Measurements from ENCODE around the gene ITGA7. TPM values are rescaled to one million over a fixed set of nuclear protein-coding genes. Genes with fewer than 3 reads are reported as not detected.
A peak's percentile ranks its signal among the peaks of the same experiment; 100 is the strongest.

ITGA7 gene
- polyA plus RNA-seq, 1 of the 3 experiments (the other 2 are of a cell fraction), result 19.7 TPM

DNA sequence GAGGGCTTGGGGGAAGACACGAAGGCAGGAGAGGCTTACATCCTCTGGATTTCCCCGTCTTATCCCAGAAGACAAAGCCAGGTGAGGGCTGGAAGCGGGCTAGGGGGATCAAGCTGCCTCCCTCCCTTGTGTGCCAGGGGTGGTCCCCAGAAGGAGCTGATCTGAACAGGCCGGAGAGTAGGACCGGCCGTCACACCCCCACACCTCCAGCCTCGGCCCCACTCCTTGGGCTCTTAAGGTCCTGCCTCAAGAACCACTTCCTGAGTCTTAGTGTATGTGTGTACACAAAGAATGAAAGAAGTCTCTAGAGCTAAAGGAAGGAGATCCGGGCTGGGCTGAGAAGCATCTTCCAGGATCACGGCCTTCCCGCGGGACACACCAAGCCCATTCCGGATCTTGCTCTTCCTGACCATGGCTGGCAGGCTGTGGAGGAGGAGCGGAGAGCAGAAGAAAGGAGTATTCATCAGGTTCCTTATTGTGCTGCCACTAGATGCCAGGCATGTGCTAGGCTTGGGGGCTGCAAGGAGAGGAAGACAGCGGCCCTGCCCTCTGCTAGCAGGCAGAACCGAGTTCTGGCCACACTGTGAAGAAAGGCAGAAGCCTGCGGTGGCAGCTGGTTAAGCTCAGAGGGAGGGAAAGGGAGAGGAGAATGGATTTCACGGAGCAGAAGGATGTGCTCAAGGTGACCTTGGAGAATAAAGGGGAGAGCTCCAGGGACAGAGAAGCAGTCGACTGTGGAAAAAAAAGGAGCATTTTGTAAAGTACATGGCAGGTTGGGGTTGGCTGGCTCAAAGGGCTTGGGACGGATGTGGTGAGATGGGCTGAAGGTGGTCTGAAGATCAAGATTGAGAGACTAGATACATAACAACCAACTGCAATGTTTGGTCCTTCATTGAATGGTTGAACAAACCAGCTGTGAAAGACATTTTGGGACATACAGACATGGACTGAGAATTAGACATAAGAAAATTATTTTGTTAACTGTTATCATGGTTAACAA is 22.4 kb upstream of the ITGA7 start:
- ChIA-PET CTCF (interaction anchor here (0.8 to 4.6 kb wide), 13 partner anchors 8 to 459 kb away, joined by 3 to 47 read pairs (median 3); partner anchors contain the start of genes RDH5 and SMARCC2), POLR2A (interaction anchor here (0.7 to 2.5 kb wide), 14 partner anchors 8 to 374 kb away, joined by 3 to 14 read pairs (median 6); partner anchors contain the start of genes BLOC1S1, DNAJC14, ORMDL2 and PA2G4)
- Histone ChIP-seq H3K9me2 (no peaks in the 10 kb centered on the region), H3K27ac (ENCODE audit: low read depth in 2 of 2, low read length in 1 of 2) (peak overlapping the region; percentile 97 to 100), H3K4me3 (ENCODE audit: low read depth in 2 of 2, low read length in 1 of 2) (peak overlapping the region; percentile 74 to 97), H3K27me3 (ENCODE audit: insufficient read depth) (no peaks in the 10 kb centered on the region), H2AFZ (ENCODE audit: low read depth) (peak overlapping the region; percentile 84), H4K20me1 (ENCODE audit: insufficient read depth) (peaks cover 31% of the 10 kb centered on the region), H3F3A (replicated peaks; ENCODE audit: insufficient read depth) (peaks cover 22% of the 10 kb centered on the region), H3K79me2 (ENCODE audit: insufficient read depth) (peaks cover 45% of the 10 kb centered on the region), H3K9me3 (no peaks in the 10 kb centered on the region), H3K4me1 (ENCODE audit: control insufficient read depth in 1 of 2, insufficient read depth in 2 of 2, low read depth in 1 of 2, low read length in 1 of 2) (peaks cover 0 to 23% of the 10 kb centered on the region in 2 experiments; a peak in 1 of 4 replicates), H3K9ac (peak overlapping the region; percentile 83), H3K4me2 (peak overlapping the region; percentile 97), H3K36me3 (replicated peaks in 1 of 2; ENCODE audit: control insufficient read depth in 1 of 2, insufficient read depth in 2 of 2, low read length in 1 of 2) (peaks cover 14 to 22% of the 10 kb centered on the region in 2 experiments)
- DNase-seq, result peak; percentile 51
- TF ChIP-seq YY1 (IDR thresholded peaks at IDR 0.05; ENCODE audit: low read depth) (0 out of 2 replicates have a peak, but pooled peaks have one; percentile 22), TCF12 (IDR thresholded peaks at IDR 0.05) (peak; percentile 21; the same call in 1 of the 2 replicates), FOXM1 (IDR thresholded peaks at IDR 0.05; ENCODE audit: low read depth) (no peak), POLR2AphosphoS5 (IDR thresholded peaks at IDR 0.05; ENCODE audit: low read depth, low read length) (peak; percentile 86), RAD21 (IDR thresholded peaks at IDR 0.05; ENCODE audit: low read length) (peak; percentile 54), MXI1 (IDR thresholded peaks at IDR 0.05; ENCODE audit: low read depth, low read length) (0 out of 2 replicates have a peak, but pooled peaks have one; percentile 12), MEF2A (IDR thresholded peaks at IDR 0.05; ENCODE audit: borderline replicate concordance, low read depth) (no peak), GABPA (IDR thresholded peaks at IDR 0.05; ENCODE audit: low read depth) (no peak)
- TF ChIP-seq, protein P1, sequence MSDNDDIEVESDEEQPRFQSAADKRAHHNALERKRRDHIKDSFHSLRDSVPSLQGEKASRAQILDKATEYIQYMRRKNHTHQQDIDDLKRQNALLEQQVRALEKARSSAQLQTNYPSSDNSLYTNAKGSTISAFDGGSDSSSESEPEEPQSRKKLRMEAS (IDR thresholded peaks at IDR 0.05; ENCODE audit: low read depth), result peak; percentile 58; the same call in 1 of the 2 replicates
- TF ChIP-seq, protein P2, sequence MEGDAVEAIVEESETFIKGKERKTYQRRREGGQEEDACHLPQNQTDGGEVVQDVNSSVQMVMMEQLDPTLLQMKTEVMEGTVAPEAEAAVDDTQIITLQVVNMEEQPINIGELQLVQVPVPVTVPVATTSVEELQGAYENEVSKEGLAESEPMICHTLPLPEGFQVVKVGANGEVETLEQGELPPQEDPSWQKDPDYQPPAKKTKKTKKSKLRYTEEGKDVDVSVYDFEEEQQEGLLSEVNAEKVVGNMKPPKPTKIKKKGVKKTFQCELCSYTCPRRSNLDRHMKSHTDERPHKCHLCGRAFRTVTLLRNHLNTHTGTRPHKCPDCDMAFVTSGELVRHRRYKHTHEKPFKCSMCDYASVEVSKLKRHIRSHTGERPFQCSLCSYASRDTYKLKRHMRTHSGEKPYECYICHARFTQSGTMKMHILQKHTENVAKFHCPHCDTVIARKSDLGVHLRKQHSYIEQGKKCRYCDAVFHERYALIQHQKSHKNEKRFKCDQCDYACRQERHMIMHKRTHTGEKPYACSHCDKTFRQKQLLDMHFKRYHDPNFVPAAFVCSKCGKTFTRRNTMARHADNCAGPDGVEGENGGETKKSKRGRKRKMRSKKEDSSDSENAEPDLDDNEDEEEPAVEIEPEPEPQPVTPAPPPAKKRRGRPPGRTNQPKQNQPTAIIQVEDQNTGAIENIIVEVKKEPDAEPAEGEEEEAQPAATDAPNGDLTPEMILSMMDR (IDR thresholded peaks at IDR 0.05), result peak; percentile 35; the same call in 1 of the 2 replicates
- TF ChIP-seq, protein P3, sequence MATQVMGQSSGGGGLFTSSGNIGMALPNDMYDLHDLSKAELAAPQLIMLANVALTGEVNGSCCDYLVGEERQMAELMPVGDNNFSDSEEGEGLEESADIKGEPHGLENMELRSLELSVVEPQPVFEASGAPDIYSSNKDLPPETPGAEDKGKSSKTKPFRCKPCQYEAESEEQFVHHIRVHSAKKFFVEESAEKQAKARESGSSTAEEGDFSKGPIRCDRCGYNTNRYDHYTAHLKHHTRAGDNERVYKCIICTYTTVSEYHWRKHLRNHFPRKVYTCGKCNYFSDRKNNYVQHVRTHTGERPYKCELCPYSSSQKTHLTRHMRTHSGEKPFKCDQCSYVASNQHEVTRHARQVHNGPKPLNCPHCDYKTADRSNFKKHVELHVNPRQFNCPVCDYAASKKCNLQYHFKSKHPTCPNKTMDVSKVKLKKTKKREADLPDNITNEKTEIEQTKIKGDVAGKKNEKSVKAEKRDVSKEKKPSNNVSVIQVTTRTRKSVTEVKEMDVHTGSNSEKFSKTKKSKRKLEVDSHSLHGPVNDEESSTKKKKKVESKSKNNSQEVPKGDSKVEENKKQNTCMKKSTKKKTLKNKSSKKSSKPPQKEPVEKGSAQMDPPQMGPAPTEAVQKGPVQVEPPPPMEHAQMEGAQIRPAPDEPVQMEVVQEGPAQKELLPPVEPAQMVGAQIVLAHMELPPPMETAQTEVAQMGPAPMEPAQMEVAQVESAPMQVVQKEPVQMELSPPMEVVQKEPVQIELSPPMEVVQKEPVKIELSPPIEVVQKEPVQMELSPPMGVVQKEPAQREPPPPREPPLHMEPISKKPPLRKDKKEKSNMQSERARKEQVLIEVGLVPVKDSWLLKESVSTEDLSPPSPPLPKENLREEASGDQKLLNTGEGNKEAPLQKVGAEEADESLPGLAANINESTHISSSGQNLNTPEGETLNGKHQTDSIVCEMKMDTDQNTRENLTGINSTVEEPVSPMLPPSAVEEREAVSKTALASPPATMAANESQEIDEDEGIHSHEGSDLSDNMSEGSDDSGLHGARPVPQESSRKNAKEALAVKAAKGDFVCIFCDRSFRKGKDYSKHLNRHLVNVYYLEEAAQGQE (IDR thresholded peaks at IDR 0.05; ENCODE audit: low read depth, low read length), result 0 out of 2 replicates have a peak, but pooled peaks have one; percentile 9
- TF ChIP-seq, protein P4, sequence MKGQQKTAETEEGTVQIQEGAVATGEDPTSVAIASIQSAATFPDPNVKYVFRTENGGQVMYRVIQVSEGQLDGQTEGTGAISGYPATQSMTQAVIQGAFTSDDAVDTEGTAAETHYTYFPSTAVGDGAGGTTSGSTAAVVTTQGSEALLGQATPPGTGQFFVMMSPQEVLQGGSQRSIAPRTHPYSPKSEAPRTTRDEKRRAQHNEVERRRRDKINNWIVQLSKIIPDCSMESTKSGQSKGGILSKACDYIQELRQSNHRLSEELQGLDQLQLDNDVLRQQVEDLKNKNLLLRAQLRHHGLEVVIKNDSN (IDR thresholded peaks at IDR 0.05; ENCODE audit: borderline replicate concordance, low read depth), result no peak
- WGBS (ENCODE audit: low lambda C conversion rate), result 19% methylated on average over 18 of the region's 19 CpGs

All from SK-N-SH (cell line).